Activated CD4-positive, alpha-beta T cell treated with anti-CD3 and anti-CD28 coated beads for 1 hour (primary cell): ENCODE results near the gene TNNC2.
A peak's percentile ranks its signal among the peaks of the same experiment; 100 is the strongest.
"Not testable (repeated sequence)": the region's sequence is repeated elsewhere in the genome, so short reads cannot be mapped to it uniquely, and the experiment has no call there.

ENCODE experiments used
- DNase-seq: peaks from one replicate; pipeline ENCODE4 v3.0.0-alpha.2; 2020

TNNC2 gene

GRCh38 chr20:45818239-45818638 is 8.9 kb downstream of the TNNC2 start:
- no peak for DNase-seq

GRCh38 chr20:45817376-45818194 is 9.5 kb downstream of the TNNC2 start:
- DNase-seq: no peak

- no peak for DNase-seq
These were observed 10.2 kb downstream of the TNNC2 start for GRCh38 chr20:45816951-45817350.

GRCh38 chr20:45814314-45814713 is 12.8 kb downstream of the TNNC2 start:
- DNase-seq: no peak

- no peak for DNase-seq
These were observed 13.6 kb downstream of the TNNC2 start for GRCh38 chr20:45813489-45813888.

GRCh38 chr20:45813006-45813340 is 14.1 kb downstream of the TNNC2 start:
- no peak for DNase-seq

- peak; percentile 87 for DNase-seq
These were observed 14.7 kb downstream of the TNNC2 start, which contains the start of gene UBE2C for GRCh38 chr20:45812157-45813005. UBE2C (plus strand) TSS chr20:45812644; CDS start chr20:45812696, 52 bp downstream.

- no peak for DNase-seq
These were observed 16.7 kb downstream of the TNNC2 start for GRCh38 chr20:45810191-45810970.

- no peak for DNase-seq
These were observed 25.3 kb downstream of the TNNC2 start for GRCh38 chr20:45801851-45802250.

- DNase-seq: peak; percentile 41
These were observed 28.0 kb downstream of the TNNC2 start for GRCh38 chr20:45798935-45799642.

- not testable (repeated sequence) for DNase-seq
These were observed 29.2 kb downstream of the TNNC2 start for GRCh38 chr20:45797955-45798354.

- not testable (repeated sequence) for DNase-seq
These were observed 29.6 kb downstream of the TNNC2 start for GRCh38 chr20:45797510-45797909.

- no peak for DNase-seq
These were observed 30.6 kb downstream of the TNNC2 start for GRCh38 chr20:45796337-45797065.

GRCh38 chr20:45792317-45793118 is 34.6 kb downstream of the TNNC2 start:
- DNase-seq: no peak

GRCh38 chr20:45788351-45788750 is 38.8 kb downstream of the TNNC2 start:
- DNase-seq: no peak

GRCh38 chr20:45783656-45784294 is 43.3 kb downstream of the TNNC2 start:
- no peak for DNase-seq

GRCh38 chr20:45782890-45783289 is 44.2 kb downstream of the TNNC2 start:
- no peak for DNase-seq

GRCh38 chr20:45781391-45781931 is 45.7 kb downstream of the TNNC2 start:
- DNase-seq: no peak

GRCh38 chr20:45780159-45780558 is 47.0 kb downstream of the TNNC2 start:
- DNase-seq: no peak
